ENCODE measurements around the gene OST4.
A peak's percentile ranks its signal among the peaks of the same experiment; 100 is the strongest.
"Not testable (repeated sequence)": the region's sequence is repeated elsewhere in the genome, so short reads cannot be mapped to it uniquely, and the experiment has no call there.

Gene OST4

DNA sequence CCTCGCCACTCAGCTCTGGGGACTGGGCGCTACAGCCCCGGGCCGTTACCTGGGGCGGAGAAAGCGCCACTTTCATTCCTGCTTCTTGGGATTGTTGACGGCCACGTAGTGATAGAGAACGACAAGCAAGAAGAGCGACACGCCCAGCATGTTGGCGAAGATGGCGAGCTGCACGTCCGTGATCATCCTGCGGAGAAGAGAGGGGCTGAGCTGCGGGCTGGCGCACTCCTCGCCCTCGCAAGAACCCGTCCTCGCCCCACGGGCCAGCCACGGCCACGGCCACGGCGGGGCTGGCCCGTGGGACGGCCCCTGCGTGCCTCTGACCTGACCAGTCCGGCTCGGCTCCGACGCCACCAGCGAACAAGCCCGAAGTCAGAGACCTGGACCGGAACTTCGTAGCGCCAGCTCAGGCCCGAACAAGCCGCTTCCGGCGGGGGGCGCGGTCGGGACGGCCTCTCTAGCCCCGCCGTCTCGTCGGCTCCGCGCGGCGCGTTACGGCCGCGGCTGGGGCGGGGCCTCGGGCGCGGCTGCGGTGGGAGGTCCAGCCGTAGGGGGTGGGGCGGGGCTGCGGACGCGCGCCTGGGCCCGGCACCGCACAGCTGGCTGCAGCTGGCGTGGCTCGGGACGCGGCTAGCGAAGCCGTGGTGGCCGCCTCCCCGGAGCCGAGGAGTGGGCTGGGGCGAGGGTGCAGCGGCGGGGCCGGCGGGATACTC, at the start of gene OST4:
Gene OST4 (minus strand): TSS at position 378 of the 713 bp plus-strand sequence.
- DNase-seq = peak; percentile 92

DNA sequence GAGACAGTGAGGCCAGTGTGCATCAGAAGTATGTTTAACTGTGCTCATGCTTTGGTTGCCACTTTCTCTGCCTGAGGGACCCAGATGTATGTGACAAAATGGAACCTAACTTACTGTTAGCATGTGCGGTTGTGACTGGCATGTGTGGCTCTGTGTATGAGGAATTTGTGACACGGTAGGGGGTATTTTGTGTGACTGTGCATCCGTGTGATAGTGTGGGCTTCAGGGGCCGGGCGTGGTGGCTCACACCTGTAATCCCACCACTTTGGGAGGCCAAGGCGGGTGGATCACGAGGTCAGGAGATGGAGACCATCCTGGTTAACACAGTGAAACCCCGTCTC, 47.8 kb upstream of the OST4 start:
- not testable (repeated sequence) for DNase-seq

DNA sequence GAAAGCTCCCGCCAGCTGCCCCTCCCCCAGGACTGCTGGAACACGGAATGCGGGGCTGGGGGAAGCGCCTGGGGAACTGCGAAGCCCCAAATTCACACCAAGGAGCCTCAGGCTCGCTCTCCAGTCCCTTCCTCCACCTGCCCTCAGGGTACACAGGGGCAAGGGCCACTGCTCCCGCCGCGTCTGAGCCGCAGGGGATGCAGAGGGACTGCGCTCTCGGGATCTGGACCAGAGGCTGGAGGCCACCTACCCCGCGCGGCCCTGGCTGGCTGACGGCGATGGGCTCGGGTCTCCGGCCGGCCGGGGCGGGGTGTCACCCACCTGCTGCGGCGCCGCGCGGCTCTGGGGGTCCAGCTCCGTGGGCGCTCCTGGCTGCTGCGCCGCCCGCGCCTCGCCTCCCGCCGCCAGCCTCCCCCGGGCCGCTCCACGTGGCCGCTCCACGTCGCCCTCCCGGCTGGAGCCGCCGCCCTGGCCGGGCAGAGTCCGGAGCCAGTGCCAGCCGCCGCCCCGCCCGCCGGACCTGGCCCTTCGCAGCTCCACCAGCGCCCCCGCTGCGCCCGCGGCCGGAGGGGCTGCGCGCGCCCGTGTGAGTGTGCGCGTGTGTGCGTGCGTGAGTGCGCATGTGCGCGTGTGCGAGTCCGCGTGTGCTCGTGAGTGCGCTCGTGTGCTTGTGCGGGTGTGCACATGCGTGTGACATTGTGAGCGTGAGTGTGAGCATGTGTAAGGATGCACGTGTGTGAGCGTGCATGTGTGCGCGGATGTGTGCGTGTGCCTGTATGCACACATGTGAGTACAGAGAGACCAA, 47.3 kb upstream of the OST4 start, which contains the start of gene CGREF1:
Gene CGREF1 (minus strand): TSS at position 604 of the 805 bp plus-strand sequence. CDS start 14,762 bp downstream, outside the sequence.
- DNase-seq = no peak

DNA sequence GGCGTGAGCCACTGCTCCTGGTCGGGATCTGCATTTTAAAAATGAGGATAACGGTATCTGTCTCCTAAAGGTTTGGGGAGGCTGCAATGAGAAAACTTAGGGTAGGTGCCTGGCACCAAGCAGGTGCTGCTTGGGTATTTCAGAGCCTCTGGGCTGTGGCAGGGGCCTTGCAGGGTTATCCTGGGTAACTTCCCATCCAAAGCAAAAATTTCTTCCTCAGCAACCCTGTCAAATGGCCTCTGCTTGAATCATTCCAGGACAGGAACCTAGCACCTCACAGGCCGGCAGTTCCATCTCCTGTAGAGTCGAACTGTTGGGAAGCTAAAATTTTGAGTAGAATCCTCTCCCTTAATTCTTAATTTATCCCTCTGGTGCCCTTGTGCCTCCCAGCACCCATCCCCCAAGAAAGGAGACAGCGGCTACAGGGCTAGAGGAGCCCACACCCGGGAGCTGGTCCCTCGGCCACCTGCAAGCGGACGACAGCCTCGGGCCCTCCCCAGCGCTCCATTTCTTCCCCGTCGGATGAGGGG, 46.6 kb upstream of the OST4 start:
- no peak for DNase-seq

DNA sequence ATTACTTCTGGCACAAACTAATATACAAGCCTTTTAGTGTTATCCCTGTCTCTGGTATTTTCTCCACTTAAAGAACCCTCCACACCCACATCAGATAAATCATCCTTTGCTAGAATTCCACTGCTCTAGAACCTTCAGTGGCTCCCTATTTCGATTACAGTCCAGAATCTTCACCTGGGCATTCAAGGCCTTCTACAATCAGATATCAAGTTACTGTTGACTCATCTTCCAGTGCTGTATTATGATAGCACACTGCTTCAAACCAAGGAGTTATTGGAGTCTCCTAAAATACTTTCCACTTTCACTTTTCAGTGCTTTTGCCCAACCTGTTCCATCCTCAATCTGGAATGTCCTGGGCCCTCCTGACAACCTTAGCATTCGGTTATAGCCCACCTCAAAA, 44.1 kb upstream of the OST4 start:
- DNase-seq = no peak

DNA sequence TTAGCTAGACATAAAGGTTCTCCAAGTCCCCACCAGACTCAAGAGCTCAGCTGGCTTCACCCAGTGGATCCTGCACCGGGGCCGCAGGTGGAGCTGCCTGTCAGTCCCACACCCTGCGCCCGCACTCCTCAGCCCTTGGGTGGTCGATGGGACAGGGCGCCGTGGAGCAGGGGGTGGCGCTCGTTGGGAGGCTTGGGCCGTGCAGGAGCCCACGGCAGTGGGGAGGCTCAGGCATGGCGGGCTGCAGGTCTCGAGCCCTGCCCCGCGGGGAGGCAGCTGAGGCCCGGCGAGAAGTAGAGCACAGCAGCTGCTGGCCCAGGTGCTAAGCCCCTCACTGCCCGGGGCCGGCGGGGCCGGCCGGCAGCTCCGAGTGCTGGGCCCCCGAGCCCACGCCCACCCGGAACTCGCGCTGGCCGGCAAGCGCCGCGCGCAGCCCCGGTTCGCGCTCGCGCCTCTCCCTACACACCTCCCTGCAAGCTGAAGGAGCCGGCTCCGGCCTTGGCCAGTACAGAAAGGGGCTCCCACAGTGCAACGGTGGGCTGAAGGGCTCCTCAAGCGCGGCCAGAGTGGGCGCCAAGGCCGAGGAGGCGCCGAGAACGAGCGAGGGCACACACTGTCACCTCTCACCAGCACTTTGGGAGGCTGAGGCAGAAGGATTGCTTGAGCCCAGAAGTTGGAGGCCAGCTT, 40.1 kb upstream of the OST4 start:
- not testable (repeated sequence) for DNase-seq

DNA sequence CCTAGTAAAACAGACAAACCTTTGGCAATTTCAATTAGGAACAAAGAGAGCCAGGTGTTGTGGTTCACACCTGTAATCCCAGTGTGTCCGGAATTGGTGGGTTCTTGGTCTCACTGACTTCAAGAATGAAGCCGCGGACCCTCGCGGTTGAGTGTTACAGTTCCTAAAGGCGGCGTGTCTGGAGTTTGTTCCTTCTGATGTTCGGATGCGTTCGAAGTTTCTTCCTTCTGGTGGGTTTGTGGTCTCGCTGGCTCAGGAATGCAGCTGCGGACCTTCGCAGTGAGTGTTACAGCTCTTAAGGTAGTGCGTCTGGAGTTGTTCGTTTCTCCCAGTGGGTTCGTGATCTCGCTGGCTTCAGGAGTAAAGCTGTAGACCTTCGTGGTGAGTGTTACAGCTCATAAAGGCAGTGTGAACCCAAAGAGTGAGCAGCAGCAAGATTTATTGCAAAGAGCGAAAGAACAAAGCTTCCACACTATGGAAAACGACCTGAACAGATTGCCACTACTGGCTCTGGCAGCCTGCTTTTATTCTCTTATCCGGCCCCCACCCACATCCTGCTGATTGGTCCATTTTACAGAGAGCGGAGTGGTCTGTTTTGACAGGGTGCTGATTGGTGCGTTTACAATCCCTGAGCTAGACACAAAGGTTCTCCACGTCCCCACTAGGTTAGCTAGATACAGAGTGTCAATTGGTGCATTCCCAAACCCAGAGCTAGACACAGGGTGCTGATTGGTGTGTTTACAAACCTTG, 39.3 kb upstream of the OST4 start:
- DNase-seq = not testable (repeated sequence)

DNA sequence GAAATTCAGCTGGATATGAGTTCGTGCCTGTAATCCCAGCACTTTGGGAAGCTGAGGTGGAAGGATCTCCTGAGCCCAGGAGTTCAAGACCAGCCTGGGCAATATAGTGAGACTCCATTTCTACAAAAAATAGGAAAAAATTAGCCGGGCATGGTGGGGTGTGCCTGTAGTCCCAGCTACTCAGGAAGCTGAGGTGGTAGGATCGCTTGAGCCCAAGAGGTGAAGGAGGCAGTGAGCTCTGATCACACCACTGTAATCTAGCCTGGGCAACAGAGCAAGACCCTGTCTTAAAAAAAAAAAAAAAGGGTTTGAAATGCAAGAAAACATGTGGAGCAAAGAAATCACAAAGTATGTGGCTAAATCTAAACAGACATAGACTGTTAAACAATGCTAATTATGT, 37.6 kb upstream of the OST4 start:
- DNase-seq = no peak

DNA sequence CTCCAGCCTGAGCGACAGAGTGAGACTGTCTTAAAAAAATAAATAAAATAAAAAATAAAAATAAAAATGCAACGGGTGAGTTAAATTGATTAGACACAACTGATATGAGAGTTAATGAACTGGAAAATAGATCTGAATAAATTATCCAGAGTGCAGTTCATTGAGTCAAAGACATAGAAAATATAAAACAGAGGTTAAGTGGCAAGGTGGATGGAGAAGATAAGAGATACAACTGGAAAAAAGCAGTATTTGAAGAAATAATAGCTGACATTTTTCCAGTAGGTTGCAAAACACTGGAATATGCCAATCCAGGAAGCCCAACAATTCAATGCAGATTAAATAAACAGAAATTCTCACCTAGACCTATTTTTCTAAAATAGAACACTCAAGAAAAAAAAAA, 36.8 kb upstream of the OST4 start:
- no peak for DNase-seq

DNA sequence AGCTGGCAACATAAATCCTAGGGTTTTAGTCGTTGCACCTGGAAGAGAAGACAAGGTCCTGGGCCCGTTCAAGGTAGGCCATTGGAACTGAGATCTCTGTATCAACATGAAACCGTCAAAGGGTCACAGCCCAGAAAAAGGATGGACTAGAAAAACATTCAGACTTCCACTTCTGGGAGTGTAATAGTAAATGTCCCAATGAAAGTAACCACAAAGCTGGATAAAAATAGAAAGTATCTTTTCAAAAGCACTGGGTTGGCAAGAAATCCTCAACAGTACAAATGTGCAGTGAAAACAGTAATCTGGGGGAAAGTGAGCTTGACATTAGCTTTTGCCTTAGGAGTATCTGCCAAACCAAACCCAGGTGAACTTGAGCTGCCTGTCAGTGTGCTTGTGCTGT, 34.5 kb upstream of the OST4 start:
- DNase-seq = no peak

DNA sequence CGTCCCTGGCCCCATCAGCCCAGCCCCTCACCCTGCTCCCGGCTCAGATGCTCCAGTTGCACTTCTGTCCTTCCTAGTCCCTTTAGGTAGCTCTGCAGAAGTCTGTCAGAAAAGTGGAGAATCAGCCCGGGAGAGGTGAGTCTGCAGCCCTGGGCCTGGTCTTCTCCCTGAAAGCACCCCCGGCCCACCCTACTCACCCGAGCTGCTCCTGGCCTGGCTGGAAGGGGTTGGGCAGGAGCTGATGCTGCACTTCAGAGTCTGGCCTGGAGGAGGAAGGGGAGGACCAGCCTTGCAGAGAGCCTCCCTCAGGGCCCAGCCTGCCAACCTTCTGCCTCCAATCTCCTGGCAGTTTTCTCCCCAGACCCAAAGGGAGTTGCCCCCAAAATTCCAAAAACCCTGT, 30.9 kb upstream of the OST4 start:
- DNase-seq = no peak

DNA sequence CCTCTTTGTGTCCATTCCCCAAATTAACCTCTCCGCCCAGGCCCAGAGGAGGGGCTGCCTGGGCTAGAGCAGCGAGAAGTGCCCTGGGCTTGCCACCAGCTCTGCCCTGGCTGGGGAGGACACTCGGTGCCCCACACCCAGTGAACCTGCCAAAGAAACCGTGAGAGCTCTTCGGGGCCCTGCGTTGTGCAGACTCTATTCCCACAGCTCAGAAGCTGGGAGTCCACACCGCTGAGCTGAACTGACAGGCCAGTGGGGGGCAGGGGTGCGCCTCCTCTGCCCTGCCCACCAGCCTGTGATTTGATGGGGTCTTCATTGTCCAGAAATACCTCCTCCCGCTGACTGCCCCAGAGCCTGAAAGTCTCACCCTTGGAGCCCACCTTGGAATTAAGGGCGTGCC, 28.6 kb upstream of the OST4 start:
- DNase-seq = no peak

DNA sequence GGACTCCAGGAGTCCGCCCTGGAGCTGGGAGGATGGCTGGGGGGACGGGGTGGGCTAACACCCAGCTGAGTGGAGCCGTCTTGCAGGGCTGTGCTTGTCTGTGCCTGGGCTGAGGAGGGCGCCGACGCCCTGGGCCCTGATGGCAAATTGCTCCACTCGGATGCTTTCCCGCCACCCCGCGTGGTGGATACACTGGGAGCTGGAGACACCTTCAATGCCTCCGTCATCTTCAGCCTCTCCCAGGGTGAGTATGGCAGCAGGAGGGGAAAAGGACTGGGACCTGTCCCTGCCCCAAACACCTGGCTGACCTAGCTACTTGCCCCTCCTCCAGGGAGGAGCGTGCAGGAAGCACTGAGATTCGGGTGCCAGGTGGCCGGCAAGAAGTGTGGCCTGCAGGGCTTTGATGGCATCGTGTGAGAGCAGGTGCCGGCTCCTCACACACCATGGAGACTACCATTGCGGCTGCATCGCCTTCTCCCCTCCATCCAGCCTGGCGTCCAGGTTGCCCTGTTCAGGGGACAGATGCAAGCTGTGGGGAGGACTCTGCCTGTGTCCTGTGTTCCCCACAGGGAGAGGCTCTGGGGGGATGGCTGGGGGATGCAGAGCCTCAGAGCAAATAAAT, 28.0 kb upstream of the OST4 start:
- no peak for DNase-seq

DNA sequence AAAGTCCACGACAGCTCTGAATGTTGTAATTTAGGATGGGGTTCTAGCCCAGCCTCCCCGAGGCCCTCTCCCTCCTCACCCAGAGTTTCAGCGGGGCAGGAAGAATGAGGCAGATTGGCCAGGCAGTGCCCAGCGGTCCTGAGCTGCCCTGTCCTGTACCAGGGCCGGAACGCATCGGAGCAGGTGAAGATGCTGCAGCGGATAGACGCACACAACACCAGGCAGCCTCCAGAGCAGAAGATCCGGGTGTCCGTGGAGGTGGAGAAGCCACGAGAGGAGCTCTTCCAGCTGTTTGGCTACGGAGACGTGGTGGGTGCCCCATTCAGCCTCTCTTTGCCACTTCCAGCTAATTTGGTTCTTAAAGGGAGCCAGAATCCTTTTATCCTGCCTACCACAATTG, 25.9 kb upstream of the OST4 start:
- DNase-seq = no peak

DNA sequence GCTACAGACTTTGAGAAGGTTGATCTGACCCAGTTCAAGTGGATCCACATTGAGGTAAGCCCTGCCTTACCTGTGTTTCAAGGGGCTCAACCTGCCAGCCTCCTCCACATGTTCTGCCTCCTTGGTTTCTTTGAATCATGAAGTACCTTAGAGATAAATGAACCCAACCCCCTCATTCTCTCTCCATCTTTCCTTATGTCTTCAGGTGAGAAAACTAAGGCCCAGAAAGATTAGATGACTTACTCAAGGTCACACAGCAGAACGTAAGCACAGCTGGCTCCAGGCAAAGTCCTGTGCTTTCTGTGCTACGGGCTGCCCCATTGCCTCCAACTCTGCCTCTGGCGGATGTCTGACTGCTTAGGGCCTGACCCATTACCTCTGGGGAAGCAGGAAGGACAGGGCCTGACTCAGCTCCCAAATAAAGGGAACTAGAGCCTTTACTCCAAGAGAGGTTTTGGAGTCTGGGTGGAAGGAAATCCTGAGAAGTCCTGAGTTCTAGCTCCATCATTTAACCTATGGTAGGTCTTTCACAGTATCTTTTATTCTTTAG, 25.4 kb upstream of the OST4 start:
- peak; percentile 58 to 61 for DNase-seq

DNA sequence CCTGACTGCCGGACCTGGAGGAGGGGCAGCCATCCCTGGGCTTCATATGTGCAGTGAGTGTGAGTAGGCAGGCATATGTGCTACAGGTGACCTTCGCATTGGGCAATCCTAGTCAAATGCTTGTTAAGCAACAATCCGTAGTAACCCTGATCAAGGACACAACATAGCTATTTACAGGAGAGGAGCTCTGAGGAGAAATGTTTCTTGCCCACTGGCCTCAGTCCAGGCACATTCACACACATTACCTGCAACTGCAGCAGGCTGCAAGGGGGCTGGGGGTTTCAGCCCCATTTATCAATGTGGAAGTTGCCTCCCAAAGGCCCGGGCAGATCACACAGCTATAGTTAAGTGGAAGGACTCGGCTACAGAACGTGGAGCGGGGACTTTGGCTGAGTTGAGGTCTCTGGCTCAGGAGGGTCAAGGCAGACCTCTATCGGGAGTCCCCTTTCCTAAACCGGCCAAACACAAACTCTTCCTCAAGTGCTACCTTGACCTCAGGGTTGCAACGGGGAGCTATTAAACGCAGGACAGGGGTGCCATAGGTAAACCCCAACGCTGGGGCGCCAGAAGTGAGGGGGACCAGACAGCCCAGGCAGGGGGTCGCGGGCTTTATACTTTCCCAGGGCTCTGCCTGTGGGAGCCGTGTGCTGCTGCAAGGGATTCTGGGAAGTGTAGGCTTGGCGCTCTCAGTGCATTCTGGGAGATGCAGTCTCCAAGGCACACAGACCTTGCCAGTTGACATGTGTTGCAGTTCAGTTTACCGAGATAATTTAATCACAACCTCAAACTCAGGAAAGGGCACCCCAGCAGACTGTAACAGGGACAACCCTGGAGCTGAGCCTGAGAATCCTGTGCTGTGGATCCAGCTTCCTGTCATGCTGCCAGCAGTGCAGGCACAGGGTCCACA, 24.5 kb upstream of the OST4 start:
- peak in 1 of 2 donors; percentile 59 for DNase-seq

DNA sequence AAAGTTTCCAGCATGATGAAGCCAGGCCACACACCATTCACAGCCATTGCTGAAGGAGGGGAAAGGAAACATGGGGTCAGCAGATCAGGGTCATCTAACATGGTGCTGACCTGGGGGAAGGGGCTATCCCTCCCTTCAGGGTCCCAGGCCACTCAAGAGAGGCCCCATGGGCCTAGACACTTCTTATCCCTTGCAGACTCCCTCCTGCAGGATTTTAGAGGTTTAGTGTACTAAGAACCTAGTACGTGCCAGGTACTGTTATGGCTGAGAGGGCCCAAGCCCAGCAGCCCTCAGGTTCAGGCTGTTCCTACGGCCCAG, 23.9 kb upstream of the OST4 start:
- DNase-seq = no peak

DNA sequence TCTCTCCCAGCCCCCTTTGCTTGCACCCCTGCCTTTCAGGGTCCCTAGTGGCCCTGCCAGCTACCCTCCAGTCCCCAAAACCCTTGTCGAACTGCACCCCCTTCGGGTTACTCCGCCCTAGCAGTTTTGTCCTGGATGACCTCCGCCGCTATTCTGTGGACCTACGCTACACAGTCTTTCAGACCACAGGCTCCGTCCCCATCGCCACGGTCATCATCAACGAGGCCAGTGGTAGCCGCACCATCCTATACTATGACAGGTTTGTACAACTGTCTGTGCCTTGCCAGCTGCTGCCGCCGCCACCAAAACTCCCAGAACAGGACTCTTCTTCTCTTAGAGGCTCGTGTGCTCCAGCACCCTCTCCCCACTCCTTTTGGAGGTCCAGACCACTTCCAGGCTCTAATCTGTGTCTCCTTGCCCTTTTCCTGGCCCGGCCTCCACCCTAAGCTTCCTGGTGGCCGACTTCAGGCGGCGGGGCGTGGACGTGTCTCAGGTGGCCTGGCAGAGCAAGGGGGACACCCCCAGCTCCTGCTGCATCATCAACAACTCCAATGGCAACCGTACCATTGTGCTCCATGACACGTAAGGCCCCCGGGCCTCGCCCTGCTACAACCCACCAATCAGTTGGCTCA, 23.0 kb upstream of the OST4 start:
- no peak for DNase-seq

DNA sequence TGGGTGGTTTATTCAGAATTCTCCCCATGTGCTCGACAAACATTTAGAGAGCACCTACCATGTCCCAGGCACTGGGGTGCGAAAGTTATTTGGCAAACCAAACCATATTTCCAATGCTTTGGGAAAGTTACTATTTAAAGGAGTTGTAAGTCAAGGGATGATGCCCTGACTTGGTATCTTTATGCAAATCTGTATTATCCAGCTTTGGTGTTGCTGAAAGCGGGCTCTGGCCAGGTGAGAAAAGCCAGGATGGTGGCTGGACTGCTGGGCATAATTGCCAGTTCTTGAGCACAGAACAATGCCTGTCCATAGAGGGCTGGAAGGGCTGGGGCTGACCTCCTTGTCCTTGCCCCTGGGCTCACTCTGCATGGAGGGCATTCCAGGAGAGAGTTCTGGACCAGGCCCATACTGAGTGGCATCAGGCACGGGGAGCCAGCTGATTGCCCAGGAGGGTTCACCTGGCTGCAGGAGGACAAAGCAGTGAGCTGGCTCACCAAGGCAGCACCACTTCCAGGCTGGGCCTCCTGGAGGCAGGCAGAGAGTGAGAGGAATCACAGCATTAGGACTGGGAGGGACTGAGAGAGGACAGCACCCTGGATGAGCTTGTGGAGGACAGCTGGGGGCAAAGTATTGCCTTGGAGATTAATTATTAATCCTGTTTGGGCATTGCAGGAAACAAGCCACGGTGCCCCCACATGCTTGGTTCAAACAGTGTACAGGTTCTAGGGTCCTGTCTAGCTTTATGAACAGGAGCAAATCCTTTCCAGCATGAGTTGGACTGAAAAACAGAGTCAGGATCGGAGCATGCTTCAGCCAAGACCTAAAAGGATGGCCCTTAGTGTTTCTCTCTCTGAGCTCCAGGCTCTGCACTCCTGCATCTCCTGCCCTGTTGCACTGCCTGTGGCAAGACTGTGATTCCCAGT, 22.2 kb upstream of the OST4 start:
- no peak for DNase-seq

All from inflammatory macrophage treated with lipopolysaccharide for 1 hour (primary cell).